HepG2 (cell line): ENCODE measurements around the gene PDZD7. TPM values are rescaled to one million over a fixed set of nuclear protein-coding genes. Genes with fewer than 3 reads are reported as not detected.

Experiments used
- ATAC-seq: fragments of 200-7000 bp; cut with Tn5 transposase; 3 replicates; pipeline ENCODE4 v1.9.1; 2020; ENCODE audit warnings: mild to moderate bottlenecking, moderate library complexity
- BruUV-seq: library from RNA; stranded (reverse); fragments of 400-500 nt; replicated peaks from 2 replicates; lab custom pipeline; 2021; lab: Mats Ljungman, UMichigan
- CTCF ChIA-PET: fragments of 300-600 bp; formaldehyde crosslinking; extraction: SDS; loops from one replicate; lab custom pipeline; 2021; ENCODE audit warnings: low total read pairs, inconsistent platforms, low intra/inter-chr PET ratio; lab: Yijun Ruan, JAX
- POLR2A ChIA-PET: fragments of 350-600 bp; sonication (Branson Sonifier 250); formaldehyde crosslinking; loops from one replicate; lab custom pipeline; 2020; ENCODE audit warnings: antibody characterized with exemption, inconsistent platforms; lab: Yijun Ruan, JAX
- DNase-seq: peaks from one replicate; pipeline ENCODE4 v3.0.0-alpha.2; 2015; ENCODE audit warnings: low spot score
- FAIRE-seq: peaks from 3 replicates; lab custom pipeline; 2011; peaks lifted over from hg19 to GRCh38; lab: Jason Lieb, UNC
- H2AFZ ChIP-seq: one replicate; pipeline ENCODE4 v1.6.1; 2011; ENCODE audit warnings: low read length, inconsistent platforms
- H3K27ac ChIP-seq: fragments of 300-600 bp; 3 replicates; pipeline ENCODE4 v1.8.0; 2011; ENCODE audit warnings: mixed run types, mild to moderate bottlenecking, mixed read lengths, low read length, inconsistent platforms; ENCODE audit not compliant: insufficient read depth; ENCODE audit errors: extremely low read length
- H3K27me3 ChIP-seq, 2 experiments: fragments of 200-600 bp in 1 of 2; 2 replicates in 1 of 2; 3 replicates in 1 of 2; pipeline versions ENCODE4 v1.6.0 to v1.8.0; 2011; ENCODE audit warnings: low read length in 2 of 2, mild to moderate bottlenecking in 2 of 2, moderate library complexity in 2 of 2, inconsistent platforms in 1 of 2; ENCODE audit not compliant: insufficient read depth in 2 of 2, control insufficient read depth in 1 of 2
- H3K36me3 ChIP-seq, 2 experiments: fragments of 200-600 bp in 1 of 2; replicated peaks in 1 of 2; 2 replicates in 1 of 2; 3 replicates in 1 of 2; pipeline versions ENCODE4 v1.5.1 to v1.8.0; 2011; ENCODE audit warnings: low read length in 2 of 2, inconsistent platforms in 1 of 2; ENCODE audit not compliant: insufficient read depth in 2 of 2, control insufficient read depth in 1 of 2
- H3K4me1 ChIP-seq: 2 replicates; pipeline ENCODE4 v1.5.1; 2012; ENCODE audit warnings: low read length, inconsistent platforms; ENCODE audit not compliant: insufficient read depth
- H3K4me2 ChIP-seq: 2 replicates; pipeline ENCODE4 v1.6.0; 2011; ENCODE audit warnings: low read depth, low read length, inconsistent platforms
- H3K4me3 ChIP-seq, 3 experiments: fragments of 200-600 bp in 1 of 3; sonication (generic), shearing (Covaris generic) in 1 of 3; replicated peaks in 1 of 3; 2 replicates each; pipeline ENCODE4 v1.5.1; 2011 to 2016; ENCODE audit warnings: low read length in 3 of 3, inconsistent platforms in 2 of 3, low read depth in 2 of 3, mild to moderate bottlenecking in 2 of 3, control low read depth in 1 of 3, mixed read lengths in 1 of 3; ENCODE audit not compliant: insufficient read depth in 1 of 3
- H3K79me2 ChIP-seq: one replicate; pipeline ENCODE4 v1.6.1; 2011; ENCODE audit warnings: low read length, inconsistent platforms; ENCODE audit not compliant: insufficient read depth
- H3K9ac ChIP-seq: 2 replicates; pipeline ENCODE4 v1.6.0; 2011; ENCODE audit warnings: mild to moderate bottlenecking, low read depth, low read length, inconsistent platforms; ENCODE audit not compliant: insufficient read depth
- H3K9me3 ChIP-seq: 2 replicates; pipeline ENCODE4 v1.5.1; 2012; ENCODE audit warnings: mild to moderate bottlenecking, low read length
- H4K20me1 ChIP-seq: 2 replicates; pipeline ENCODE4 v1.6.0; 2011; ENCODE audit warnings: inconsistent platforms, mild to moderate bottlenecking, low read length, moderate library complexity; ENCODE audit not compliant: insufficient read depth
- ATF6 ChIP-seq: sonication (generic); formaldehyde crosslinking; conservative IDR thresholded peaks from 2 replicates; pipeline ENCODE4 v1.4.0; 2020; ENCODE audit warnings: missing genetic modification reagents
- CCAR2 ChIP-seq: fragments of 200-400 bp; formaldehyde crosslinking; optimal IDR thresholded peaks from 2 replicates; pipeline ENCODE3; 2018; ENCODE audit warnings: low read depth, mild to moderate bottlenecking, low read length, moderate library complexity
- CREB3 ChIP-seq: sonication (generic); formaldehyde crosslinking; IDR thresholded peaks from 2 replicates; pipeline ENCODE4 v1.5.0; 2020; ENCODE audit warnings: missing genetic modification reagents
- FOXM1 ChIP-seq: sonication (generic); formaldehyde crosslinking; IDR thresholded peaks from 2 replicates; pipeline ENCODE4 v1.5.0; 2020; ENCODE audit warnings: missing genetic modification reagents
- HOXA3 ChIP-seq: sonication (generic); formaldehyde crosslinking; IDR thresholded peaks from 2 replicates; pipeline ENCODE4 v1.5.0; 2020; ENCODE audit warnings: missing genetic modification reagents
- IKZF4 ChIP-seq: sonication (generic); formaldehyde crosslinking; IDR thresholded peaks from 2 replicates; pipeline ENCODE4 v1.5.1; 2020; ENCODE audit warnings: borderline replicate concordance, mild to moderate bottlenecking, low read depth, missing genetic modification reagents; ENCODE audit errors: not compliant biosample characterization
- KDM3A ChIP-seq: IDR thresholded peaks from 2 replicates; pipeline ENCODE4 v1.6.1; 2018; ENCODE audit warnings: low read depth, missing compliant biosample characterization
- MTF2 ChIP-seq: sonication (generic); formaldehyde crosslinking; IDR thresholded peaks from 2 replicates; pipeline ENCODE4 v1.5.0; 2020; ENCODE audit warnings: missing genetic modification reagents, borderline replicate concordance
- NCOA2 ChIP-seq: sonication (generic); formaldehyde crosslinking; IDR thresholded peaks from 2 replicates; pipeline ENCODE4 v1.8.0; 2022; ENCODE audit warnings: inconsistent platforms
- PHF21A ChIP-seq: sonication (generic); formaldehyde crosslinking; IDR thresholded peaks from 2 replicates; pipeline ENCODE4 v1.5.0; 2020; ENCODE audit warnings: mild to moderate bottlenecking, missing genetic modification reagents
- PLSCR1 ChIP-seq: sonication (generic); formaldehyde crosslinking; IDR thresholded peaks from 2 replicates; pipeline ENCODE4 v1.5.0; 2020; ENCODE audit warnings: missing genetic modification reagents, mild to moderate bottlenecking, borderline replicate concordance
- POLR2A ChIP-seq, 2 experiments: IDR thresholded peaks; 2 replicates each; pipeline ENCODE4 v1.6.1; 2011; ENCODE audit warnings: low read depth in 2 of 2, low read length in 2 of 2, mild to moderate bottlenecking in 1 of 2, moderate library complexity in 1 of 2; ENCODE audit not compliant: insufficient read depth in 1 of 2
- POLR2AphosphoS5 ChIP-seq: IDR thresholded peaks from 2 replicates; pipeline ENCODE4 v1.6.1; 2012; ENCODE audit warnings: low read depth, low read length
- RBAK ChIP-seq: sonication (generic); formaldehyde crosslinking; IDR thresholded peaks from 2 replicates; pipeline ENCODE4 v1.5.1; 2020; ENCODE audit warnings: mild to moderate bottlenecking, missing genetic modification reagents
- SRSF1 ChIP-seq: fragments of 200-400 bp; formaldehyde crosslinking; optimal IDR thresholded peaks from 2 replicates; pipeline ENCODE3; 2017; ENCODE audit warnings: mild to moderate bottlenecking, low read depth, low read length, moderate library complexity
- ZNF431 ChIP-seq: sonication (generic); formaldehyde crosslinking; IDR thresholded peaks from 2 replicates; pipeline ENCODE4 v1.9.0; 2022; ENCODE audit warnings: missing genetic modification reagents, low read depth, mild to moderate bottlenecking, borderline replicate concordance
- ZNF501 ChIP-seq: sonication (generic); formaldehyde crosslinking; IDR thresholded peaks from 2 replicates; pipeline ENCODE4 v1.5.1; 2020; ENCODE audit warnings: mild to moderate bottlenecking, moderate library complexity, missing genetic modification reagents
- ZNF546 ChIP-seq: sonication (generic); formaldehyde crosslinking; conservative IDR thresholded peaks from 2 replicates; pipeline ENCODE4 v1.8.1; 2023; ENCODE audit warnings: mild to moderate bottlenecking, missing genetic modification reagents
- ZNF563 ChIP-seq: sonication (generic); formaldehyde crosslinking; IDR thresholded peaks from 2 replicates; pipeline ENCODE4 v1.8.0; 2022; ENCODE audit warnings: mild to moderate bottlenecking, moderate library complexity, missing genetic modification reagents
- WGBS: methylation state at CpG from one replicate; pipeline ENCODE4 v1.1.6; 2017; ENCODE audit warnings: low lambda C conversion rate; 5-methylcytosine and 5-hydroxymethylcytosine counted together
- in situ Hi-C: cut with HindIII; loops from 2 replicates; pipeline ENCODE4 v1.10.0; 2017; ENCODE audit warnings: low pct_unique_long_range_greater_than_20kb; ENCODE audit not compliant: extremely low pct_ligation_motif_present
- intact Hi-C: fragments of 100-400 bp; cut with micrococcal nuclease; formaldehyde crosslinking; loops from one replicate; pipeline ENCODE4 v1.10.0; 2022; ENCODE audit not compliant: unreplicated experiment
- polyA plus RNA-seq, 8 experiments: library from polyadenylated mRNA; depleted of rRNA in 3 of 8; stranded (reverse) in 7 of 8; unstranded in 1 of 8; fragments of >200 nt; fragmentation: Illumina TruSeq in 4 of 8; extraction: Trizol in 4 of 8; gene quantifications; 2 replicates each; pipeline versions ENCODE4 v1.2.1 to v1.2.3, GENCODE V29; 2011 to 2016; ENCODE audit warnings: low read depth in 4 of 8, missing spikeins in 1 of 8, mixed read lengths in 1 of 8; ENCODE audit not compliant: insufficient read depth in 1 of 8
- total RNA-seq, 5 experiments: library from RNA; depleted of rRNA; stranded (reverse); fragments of >200 nt; fragmentation: Illumina TruSeq; extraction: Trizol; gene quantifications; 2 replicates each; pipeline ENCODE4 v1.2.3, GENCODE V29; 2016; ENCODE audit warnings: low read depth in 1 of 5

PDZD7 gene
- total and polyA plus RNA-seq, 2 of the 13 experiments (the other 11 are each of a cell fraction or from before 2014, with no cell fraction given): 0.58 to 0.73 TPM

- ChIA-PET POLR2A (interaction anchor here (12.6 kb wide), 1 partner anchor 23 kb away, joined by 277 read pairs; the partner anchor contains the start of genes LZTS2, MRPL43 and TWNK), CTCF (interaction anchor here (0.9 to 1.5 kb wide), 4 partner anchors 17 to 46 kb away, joined by 3 to 8 read pairs (median 4); no protein-coding TSS in a partner anchor)
- BruUV-seq: no TSS peak
- Histone ChIP-seq H3K4me2 (peak overlapping the region; percentile 99), H3K9me3 (no peaks in the 10 kb centered on the region), H3K79me2 (peaks cover 33% of the 10 kb centered on the region), H3K36me3 (peaks cover 5 to 11% of the 10 kb centered on the region in 2 experiments; a peak in 4 of 5 replicates), H3K4me3 (peak overlapping the region; percentile 68 to 96 (median 94); a peak in 5 of 6 replicates), H2AFZ (no peak overlapping the region), H4K20me1 (no peaks in the 10 kb centered on the region; the same call in 1 of the 2 replicates), H3K4me1 (peaks cover 88% of the 10 kb centered on the region), H3K27me3 (no peaks in the 10 kb centered on the region; a peak in 1 of 5 replicates), H3K27ac (peak overlapping the region; percentile 74), H3K9ac (peak overlapping the region; percentile 71)
- WGBS: 94% methylated on average over 2 of the region's 2 CpGs
- in situ Hi-C loops: no loop called here
- DNase-seq: no peak
- TF ChIP-seq POLR2AphosphoS5: peak; percentile 47; the same call in 1 of the 2 replicates
- 0 out of 2 replicates have a peak, but pooled peaks have one; percentile 27 for TF ChIP-seq PHF21A
- TF ChIP-seq SRSF1: no peak
- no peak for TF ChIP-seq HOXA3 (CRISPR knock-in tag)
- TF ChIP-seq ZNF546 (CRISPR knock-in tag): 0 out of 2 replicates have a peak, but pooled peaks have one; percentile 6
- no peak for TF ChIP-seq KDM3A (CRISPR knock-in tag)
- 0 out of 2 replicates have a peak, but pooled peaks have one; percentile 10 for TF ChIP-seq NCOA2 (CRISPR knock-in tag)
- TF ChIP-seq IKZF4 (CRISPR knock-in tag): no peak
- 0 out of 2 replicates have a peak, but pooled peaks have one; percentile 15 for TF ChIP-seq RBAK (CRISPR knock-in tag)
- no peak for TF ChIP-seq PLSCR1 (CRISPR knock-in tag)
- 0 out of 2 replicates have a peak, but pooled peaks have one; percentile 34 for TF ChIP-seq ZNF431
- TF ChIP-seq CREB3 (CRISPR knock-in tag): no peak
- no peak for TF ChIP-seq ATF6
- TF ChIP-seq CCAR2: peak; percentile 40
- TF ChIP-seq MTF2: no peak
- peak in 1 of 2 experiments; percentile 47; a peak in 1 of 4 replicates for TF ChIP-seq POLR2A (IDR thresholded peaks at IDR 0.05; ENCODE audit: insufficient read depth in 1 of 2, low read depth in 2 of 2, low read length in 2 of 2)
- peak; percentile 36; the same call in 1 of the 2 replicates for TF ChIP-seq ZNF501 (CRISPR knock-in tag)
- no peak for TF ChIP-seq FOXM1 (CRISPR knock-in tag)
- no peak for TF ChIP-seq ZNF563 (CRISPR knock-in tag)
- no peak for FAIRE-seq
- no peak for ATAC-seq
- intact Hi-C loops: no loop called here
Observed at GRCh38 chr10:100968062-100968736, 62.7 kb downstream of the PDZD7 start.
